ENCODE measurements around the gene RAP2C.

Gene RAP2C

GRCh38 chrX:132219343-132219768, at the start of gene RAP2C:
Gene RAP2C (minus strand): TSS chrX:132219447. CDS start chrX:132217268, 2,179 bp downstream.
- FAIRE-seq (no peak), DNase-seq (ENCODE audit: insufficient read length, low spot score) (peak; percentile 27)

GRCh38 chrX:132267392-132267791, 48.1 kb upstream of the RAP2C start:
- DNase-seq (ENCODE audit: insufficient read length, low spot score) (no peak), FAIRE-seq (no peak)

- FAIRE-seq (no peak), DNase-seq (ENCODE audit: insufficient read length, low spot score) (no peak)
Observed at GRCh38 chrX:132266583-132267355, 47.5 kb upstream of the RAP2C start.

GRCh38 chrX:132263127-132263526, 43.9 kb upstream of the RAP2C start:
- DNase-seq (ENCODE audit: insufficient read length, low spot score) (no peak), FAIRE-seq (no peak)

- DNase-seq (ENCODE audit: insufficient read length, low spot score) (no peak), FAIRE-seq (no peak)
Observed at GRCh38 chrX:132258509-132258908, 39.3 kb upstream of the RAP2C start.

- FAIRE-seq = no peak
- DNase-seq (ENCODE audit: insufficient read length, low spot score) = no peak
Observed at GRCh38 chrX:132257116-132257515, 37.9 kb upstream of the RAP2C start.

- no peak for FAIRE-seq
Observed at GRCh38 chrX:132236121-132236520, 16.9 kb upstream of the RAP2C start.

GRCh38 chrX:132235488-132235887, 16.2 kb upstream of the RAP2C start:
- no peak for FAIRE-seq
- no peak for DNase-seq (ENCODE audit: insufficient read length, low spot score)

More at GRCh38 chrX:132236121-132236520, 16.9 kb upstream of the RAP2C start:
- no peak for DNase-seq (ENCODE audit: insufficient read length, low spot score)

- FAIRE-seq (no peak), DNase-seq (ENCODE audit: insufficient read length, low spot score) (no peak)
Observed at GRCh38 chrX:132231587-132231986, 12.3 kb upstream of the RAP2C start.

- no peak for FAIRE-seq
- DNase-seq (ENCODE audit: insufficient read length, low spot score) = no peak
Observed at GRCh38 chrX:132227383-132228112, 8.3 kb upstream of the RAP2C start.

GRCh38 chrX:132226169-132226568, 6.9 kb upstream of the RAP2C start:
- DNase-seq (ENCODE audit: insufficient read length, low spot score) (no peak), FAIRE-seq (no peak)

GRCh38 chrX:132218100-132218812, 991 bp downstream of the RAP2C start:
- FAIRE-seq = no peak
- peak; percentile 57 for DNase-seq (ENCODE audit: insufficient read length, low spot score)

- DNase-seq (ENCODE audit: insufficient read length, low spot score) (peak; percentile 28), FAIRE-seq (no peak)
Observed at GRCh38 chrX:132217203-132218073, 1.8 kb downstream of the RAP2C start.

- FAIRE-seq (no peak), DNase-seq (ENCODE audit: insufficient read length, low spot score) (no peak)
Observed at GRCh38 chrX:132216806-132217202, 2.4 kb downstream of the RAP2C start.

GRCh38 chrX:132216283-132216682, 3.0 kb downstream of the RAP2C start:
- no peak for FAIRE-seq
- DNase-seq (ENCODE audit: insufficient read length, low spot score) = no peak

- FAIRE-seq (no peak), DNase-seq (ENCODE audit: insufficient read length, low spot score) (no peak)
Observed at GRCh38 chrX:132214518-132214917, 4.7 kb downstream of the RAP2C start.

- FAIRE-seq (no peak), DNase-seq (ENCODE audit: insufficient read length, low spot score) (no peak)
Observed at GRCh38 chrX:132209527-132209926, 9.7 kb downstream of the RAP2C start.

GRCh38 chrX:132208422-132208821, 10.8 kb downstream of the RAP2C start:
- no peak for FAIRE-seq
- no peak for DNase-seq (ENCODE audit: insufficient read length, low spot score)

GRCh38 chrX:132207996-132208395, 11.3 kb downstream of the RAP2C start:
- FAIRE-seq (no peak), DNase-seq (ENCODE audit: insufficient read length, low spot score) (no peak)

GRCh38 chrX:132206259-132206658, 13.0 kb downstream of the RAP2C start:
- DNase-seq (ENCODE audit: insufficient read length, low spot score) (no peak), FAIRE-seq (no peak)

All from HTR-8/SVneo (cell line).